Measurements from ENCODE around the gene ENTPD2. TPM values are rescaled to one million over a fixed set of nuclear protein-coding genes. Genes with fewer than 3 reads are reported as not detected.

ENTPD2 gene
- total RNA-seq, 4 donors from 2014 or later: 0.42 to 1.2 (median 1.0) TPM

DNA sequence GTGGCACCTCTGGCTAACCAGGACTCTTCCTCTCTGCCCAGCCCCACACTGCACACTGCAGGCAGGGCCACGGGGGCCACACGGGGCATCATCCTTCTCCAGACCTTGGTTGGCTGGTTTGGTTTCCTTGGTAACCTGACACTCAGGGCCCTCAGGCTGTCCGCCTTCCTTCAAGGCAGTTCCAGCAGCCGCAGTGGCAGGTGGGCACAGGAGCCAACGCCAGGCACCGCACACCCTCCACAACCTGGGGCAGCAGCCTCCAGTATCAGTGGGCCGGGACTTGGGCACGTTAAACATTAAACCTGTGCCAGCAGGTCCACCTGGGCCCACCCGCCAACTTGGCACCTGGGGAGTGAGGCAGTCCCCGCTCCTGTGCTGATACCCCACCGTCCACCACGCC is 9.8 kb downstream of the ENTPD2 start:
- Histone ChIP-seq H3K27ac (replicated peaks in 1 of 4) (peak overlapping the region; percentile 47 to 73 (median 64)), H3K4me3 (peak overlapping the region; percentile 66 to 85 (median 71)), H3K4me1 (peaks cover 36 to 52% (median 48%) of the 10 kb centered on the region in 4 donors), H3K27me3 (peaks cover 0 to 25% (median 17%) of the 10 kb centered on the region in 4 donors), H3K9me3 (no peaks in the 10 kb centered on the region), H3K36me3 (peaks cover 8 to 38% (median 29%) of the 10 kb centered on the region in 4 donors)
- DNase-seq (ENCODE audit: extremely low spot score): no peak
- intact Hi-C loops (cut with DNase I): no loop called here
- TF ChIP-seq, protein P1, sequence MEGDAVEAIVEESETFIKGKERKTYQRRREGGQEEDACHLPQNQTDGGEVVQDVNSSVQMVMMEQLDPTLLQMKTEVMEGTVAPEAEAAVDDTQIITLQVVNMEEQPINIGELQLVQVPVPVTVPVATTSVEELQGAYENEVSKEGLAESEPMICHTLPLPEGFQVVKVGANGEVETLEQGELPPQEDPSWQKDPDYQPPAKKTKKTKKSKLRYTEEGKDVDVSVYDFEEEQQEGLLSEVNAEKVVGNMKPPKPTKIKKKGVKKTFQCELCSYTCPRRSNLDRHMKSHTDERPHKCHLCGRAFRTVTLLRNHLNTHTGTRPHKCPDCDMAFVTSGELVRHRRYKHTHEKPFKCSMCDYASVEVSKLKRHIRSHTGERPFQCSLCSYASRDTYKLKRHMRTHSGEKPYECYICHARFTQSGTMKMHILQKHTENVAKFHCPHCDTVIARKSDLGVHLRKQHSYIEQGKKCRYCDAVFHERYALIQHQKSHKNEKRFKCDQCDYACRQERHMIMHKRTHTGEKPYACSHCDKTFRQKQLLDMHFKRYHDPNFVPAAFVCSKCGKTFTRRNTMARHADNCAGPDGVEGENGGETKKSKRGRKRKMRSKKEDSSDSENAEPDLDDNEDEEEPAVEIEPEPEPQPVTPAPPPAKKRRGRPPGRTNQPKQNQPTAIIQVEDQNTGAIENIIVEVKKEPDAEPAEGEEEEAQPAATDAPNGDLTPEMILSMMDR (IDR thresholded peaks at IDR 0.05): no peak
- TF ChIP-seq POLR2AphosphoS5 (IDR thresholded peaks at IDR 0.05) (no peak), POLR2A (IDR thresholded peaks at IDR 0.05; ENCODE audit: low read depth) (no peak), EP300 (IDR thresholded peaks at IDR 0.05) (no peak)
- WGBS: 93% methylated on average over 6 of the region's 12 CpGs

DNA sequence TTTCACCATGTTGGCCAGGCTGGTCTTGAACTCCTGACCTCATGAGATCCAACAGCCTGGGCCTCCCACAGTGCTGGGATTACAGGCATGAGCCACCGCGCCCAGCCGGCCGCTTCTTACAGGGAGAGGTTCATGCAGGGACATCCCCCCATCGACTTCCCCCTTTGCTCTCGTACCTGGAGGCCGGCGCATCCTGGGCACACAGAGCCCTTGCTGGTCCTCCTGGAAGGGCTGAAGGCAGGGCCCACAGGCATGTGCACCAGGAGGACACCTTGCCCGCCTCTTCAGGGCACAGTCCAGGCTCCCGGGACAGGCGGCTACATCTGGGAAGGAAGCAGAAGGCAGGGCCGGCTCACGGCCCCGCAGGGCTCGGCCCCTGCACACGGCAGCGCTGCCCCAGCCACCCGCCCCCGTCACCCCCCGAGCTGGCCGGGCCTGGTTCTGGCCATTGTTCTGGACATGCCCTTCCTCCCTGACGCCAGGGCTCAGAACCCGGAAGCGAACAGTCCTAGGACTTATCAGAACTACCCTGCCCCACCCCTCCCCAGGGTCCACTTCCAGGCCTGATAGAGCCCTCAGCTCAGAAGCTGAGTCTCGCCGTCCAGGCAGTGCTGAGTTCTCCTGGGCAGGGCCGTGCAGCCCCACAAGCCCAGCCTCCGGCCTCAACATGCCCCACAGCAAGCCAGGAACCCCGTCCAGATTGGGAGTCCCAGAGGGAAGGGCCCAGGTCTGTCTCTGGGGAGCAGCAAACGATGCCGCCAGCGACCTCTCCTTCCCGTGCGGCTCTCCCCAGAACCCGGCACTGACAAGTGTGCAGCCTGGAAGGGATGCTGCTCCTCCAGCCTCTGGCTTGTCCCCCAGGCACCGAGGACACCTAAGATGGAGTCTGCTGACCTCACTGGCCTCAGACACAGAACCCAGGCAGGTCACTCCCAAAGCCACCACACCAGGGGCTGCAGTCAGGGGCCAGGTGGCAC is 10.8 kb downstream of the ENTPD2 start:
- WGBS: 71% methylated on average over 19 of the region's 36 CpGs
- no peaks in the 10 kb centered on the region for H3K9me3 ChIP-seq
- intact Hi-C loops (cut with DNase I): no loop called here
- DNase-seq (ENCODE audit: extremely low spot score): no peak
- peak overlapping the region; percentile 47 to 73 (median 64) for H3K27ac ChIP-seq (replicated peaks in 1 of 4)
- no peak for TF ChIP-seq POLR2A (IDR thresholded peaks at IDR 0.05; ENCODE audit: low read depth)
- no peak for TF ChIP-seq EP300 (IDR thresholded peaks at IDR 0.05)
- TF ChIP-seq POLR2AphosphoS5 (IDR thresholded peaks at IDR 0.05): peak; percentile 39 to 51
- TF ChIP-seq, protein P1 (IDR thresholded peaks at IDR 0.05): no peak
- peaks cover 8 to 48% (median 37%) of the 10 kb centered on the region in 4 donors for H3K36me3 ChIP-seq
- peaks cover 0 to 15% (median 8%) of the 10 kb centered on the region in 4 donors for H3K27me3 ChIP-seq
- H3K4me3 ChIP-seq: peak overlapping the region; percentile 66 to 85 (median 71)
- H3K4me1 ChIP-seq: peaks cover 36 to 45% (median 42%) of the 10 kb centered on the region in 4 donors

DNA sequence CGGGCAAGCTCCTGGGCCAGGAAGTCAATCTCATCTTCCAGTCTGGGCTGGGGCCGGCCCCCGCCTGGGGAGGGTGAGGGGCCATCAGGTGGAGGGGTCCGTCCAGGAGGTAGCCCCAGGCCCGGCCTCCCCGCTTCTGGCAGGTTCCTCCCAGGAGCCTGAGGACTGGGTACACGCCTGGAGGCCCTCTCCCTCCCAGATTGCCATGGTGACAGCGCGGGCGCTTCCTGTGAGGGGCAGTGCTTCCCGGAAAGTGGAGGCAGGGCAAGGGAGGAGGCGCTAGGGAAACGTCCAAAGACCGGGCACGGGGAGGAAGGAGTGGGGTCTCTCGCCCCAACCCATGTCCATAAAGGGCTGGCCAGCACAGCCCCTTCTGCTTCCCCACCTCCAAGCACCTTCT is 12.7 kb downstream of the ENTPD2 start:
- Histone ChIP-seq H3K27ac (replicated peaks in 1 of 4) (peak overlapping the region in 2 of 4 donors; percentile 0 to 58), H3K27me3 (no peaks in the 10 kb centered on the region), H3K4me3 (peak overlapping the region in 2 of 4 donors; percentile 16 to 20), H3K4me1 (peaks cover 28 to 37% (median 34%) of the 10 kb centered on the region in 4 donors), H3K36me3 (peaks cover 8 to 59% (median 48%) of the 10 kb centered on the region in 4 donors), H3K9me3 (no peaks in the 10 kb centered on the region)
- intact Hi-C loops (cut with DNase I): no loop called here
- no peak for DNase-seq (ENCODE audit: extremely low spot score)
- 65% methylated on average over 16 of the region's 16 CpGs for WGBS
- TF ChIP-seq POLR2AphosphoS5 (IDR thresholded peaks at IDR 0.05) (no peak), EP300 (IDR thresholded peaks at IDR 0.05) (no peak), POLR2A (IDR thresholded peaks at IDR 0.05; ENCODE audit: low read depth) (no peak)
- TF ChIP-seq, protein P1 (IDR thresholded peaks at IDR 0.05): no peak

DNA sequence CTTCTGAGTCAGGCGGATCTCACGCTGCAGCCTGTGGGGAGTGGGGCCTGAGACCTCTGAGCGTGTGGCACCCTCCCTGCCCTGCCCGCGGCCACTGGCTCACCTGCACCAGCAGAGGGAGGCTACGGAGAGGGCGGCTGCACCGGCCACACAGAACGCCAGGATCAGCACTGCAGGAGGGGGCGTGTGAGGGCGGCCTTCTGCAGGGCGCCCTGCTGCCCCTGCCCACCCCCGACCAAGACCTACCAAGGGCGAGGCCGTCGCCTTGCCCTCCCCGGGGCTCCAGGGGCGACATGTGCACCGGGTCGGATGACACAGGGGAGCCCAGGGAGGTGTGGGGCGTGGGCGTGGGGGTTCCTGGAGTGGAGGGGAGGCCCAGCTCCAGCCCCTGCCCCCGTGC is 13.3 kb downstream of the ENTPD2 start:
- TF ChIP-seq, protein P1 (IDR thresholded peaks at IDR 0.05): no peak
- TF ChIP-seq EP300 (IDR thresholded peaks at IDR 0.05) (no peak), POLR2AphosphoS5 (IDR thresholded peaks at IDR 0.05) (no peak), POLR2A (IDR thresholded peaks at IDR 0.05; ENCODE audit: low read depth) (no peak)
- no peak overlapping the region for H3K27ac ChIP-seq (replicated peaks in 1 of 4)
- peak overlapping the region in 2 of 4 donors; percentile 16 to 20 for H3K4me3 ChIP-seq
- H3K9me3 ChIP-seq: no peaks in the 10 kb centered on the region
- no peaks in the 10 kb centered on the region for H3K27me3 ChIP-seq
- no peak for DNase-seq (ENCODE audit: extremely low spot score)
- H3K4me1 ChIP-seq: peaks cover 27 to 36% (median 31%) of the 10 kb centered on the region in 4 donors
- WGBS: 88% methylated on average over 10 of the region's 23 CpGs
- peaks cover 8 to 59% (median 48%) of the 10 kb centered on the region in 4 donors for H3K36me3 ChIP-seq
- intact Hi-C loops (cut with DNase I): no loop called here
